RWPE2 (cell line): ENCODE results near the gene POLD2.

Experiments
- ATAC-seq: fragments of 200-7000 bp; cut with Tn5 transposase; 3 replicates; pipeline ENCODE4 v1.9.1; 2021; ENCODE audit warnings: low read depth
- DNase-seq: peaks from one replicate; pipeline ENCODE4 v3.0.0-alpha.2; 2020; ENCODE audit warnings: low spot score
- H3K27ac ChIP-seq: fragments of 450-650 bp; 2 replicates; pipeline ENCODE4 v1.5.1; 2017; ENCODE audit warnings: mild to moderate bottlenecking; ENCODE audit not compliant: poor library complexity, severe bottlenecking
- H3K27me3 ChIP-seq: fragments of 250-450 bp; sonication (Bioruptor Pico); 2 replicates; pipeline ENCODE4 v1.5.1; 2021; ENCODE audit warnings: mild to moderate bottlenecking, moderate library complexity; ENCODE audit not compliant: insufficient read depth, poor library complexity, severe bottlenecking
- H3K36me3 ChIP-seq: fragments of 250-450 bp; sonication (Bioruptor Pico); 2 replicates; pipeline ENCODE4 v1.5.1; 2020; ENCODE audit warnings: low read depth, mild to moderate bottlenecking, moderate library complexity
- H3K4me1 ChIP-seq: fragments of 250-450 bp; sonication (Bioruptor Pico); 2 replicates; pipeline ENCODE4 v1.5.1; 2021; ENCODE audit warnings: mild to moderate bottlenecking, moderate library complexity; ENCODE audit not compliant: insufficient read depth, poor library complexity, severe bottlenecking
- H3K4me3 ChIP-seq: fragments of 250-450 bp; sonication (Bioruptor Pico); 2 replicates; pipeline ENCODE4 v1.5.1; 2021; ENCODE audit warnings: mild to moderate bottlenecking, moderate library complexity; ENCODE audit not compliant: severe bottlenecking
- H3K9me3 ChIP-seq: fragments of 250-450 bp; sonication (Bioruptor Pico); 2 replicates; pipeline ENCODE4 v1.5.1; 2021; ENCODE audit warnings: mild to moderate bottlenecking, moderate library complexity; ENCODE audit not compliant: severe bottlenecking
- TF ChIP-seq, protein P1 (sequence below): fragments of 450-650 bp; IDR thresholded peaks from one replicate; pipeline ENCODE4 v1.5.1; 2017; ENCODE audit warnings: mild to moderate bottlenecking, moderate library complexity; ENCODE audit not compliant: poor library complexity, severe bottlenecking

POLD2 gene

DNA sequence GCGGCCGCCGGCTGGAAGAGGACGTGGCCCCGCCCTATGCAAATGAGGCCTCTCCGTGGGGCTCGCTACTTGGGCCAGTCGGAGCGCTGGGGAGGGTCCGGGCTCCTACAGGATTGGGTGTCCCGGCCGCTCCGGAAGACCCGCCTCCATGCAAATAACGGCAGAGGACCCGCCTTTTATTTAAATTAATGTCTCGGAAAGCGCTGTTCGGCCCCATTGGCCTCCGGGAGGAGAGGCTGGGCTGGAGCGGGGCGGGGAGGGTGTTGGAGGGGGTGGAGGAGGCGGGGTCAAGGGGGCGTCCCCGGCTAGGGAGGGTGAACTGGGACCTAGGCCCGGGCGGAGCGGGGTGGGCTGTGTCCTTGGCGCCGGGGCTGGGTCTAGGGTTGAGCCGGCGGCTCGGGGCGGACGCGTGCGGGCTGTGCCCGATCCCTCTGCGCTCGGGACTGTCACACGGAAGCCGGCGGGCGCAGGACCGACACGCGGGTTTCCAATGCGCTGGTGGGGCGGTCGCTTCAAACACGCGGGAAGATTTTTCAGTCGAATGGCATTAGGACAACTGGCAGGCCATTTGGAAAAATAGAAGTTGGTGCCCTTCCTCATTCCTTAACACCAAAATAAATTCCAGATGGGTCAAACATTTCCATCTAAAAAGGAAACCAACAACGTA is 40.7 kb downstream of the POLD2 start:
- H3K4me1 ChIP-seq = peaks cover 4% of the 10 kb centered on the region
- H3K27ac ChIP-seq = peak overlapping the region; percentile 60
- TF ChIP-seq, protein P1, sequence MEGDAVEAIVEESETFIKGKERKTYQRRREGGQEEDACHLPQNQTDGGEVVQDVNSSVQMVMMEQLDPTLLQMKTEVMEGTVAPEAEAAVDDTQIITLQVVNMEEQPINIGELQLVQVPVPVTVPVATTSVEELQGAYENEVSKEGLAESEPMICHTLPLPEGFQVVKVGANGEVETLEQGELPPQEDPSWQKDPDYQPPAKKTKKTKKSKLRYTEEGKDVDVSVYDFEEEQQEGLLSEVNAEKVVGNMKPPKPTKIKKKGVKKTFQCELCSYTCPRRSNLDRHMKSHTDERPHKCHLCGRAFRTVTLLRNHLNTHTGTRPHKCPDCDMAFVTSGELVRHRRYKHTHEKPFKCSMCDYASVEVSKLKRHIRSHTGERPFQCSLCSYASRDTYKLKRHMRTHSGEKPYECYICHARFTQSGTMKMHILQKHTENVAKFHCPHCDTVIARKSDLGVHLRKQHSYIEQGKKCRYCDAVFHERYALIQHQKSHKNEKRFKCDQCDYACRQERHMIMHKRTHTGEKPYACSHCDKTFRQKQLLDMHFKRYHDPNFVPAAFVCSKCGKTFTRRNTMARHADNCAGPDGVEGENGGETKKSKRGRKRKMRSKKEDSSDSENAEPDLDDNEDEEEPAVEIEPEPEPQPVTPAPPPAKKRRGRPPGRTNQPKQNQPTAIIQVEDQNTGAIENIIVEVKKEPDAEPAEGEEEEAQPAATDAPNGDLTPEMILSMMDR = peak; percentile 17
- H3K4me3 ChIP-seq = peak overlapping the region; percentile 39
- DNase-seq (peak; percentile 99), ATAC-seq (peak; percentile 95)
- no peaks in the 10 kb centered on the region for H3K27me3 ChIP-seq
- H3K36me3 ChIP-seq = peaks cover 28% of the 10 kb centered on the region
- no peaks in the 10 kb centered on the region for H3K9me3 ChIP-seq

DNA sequence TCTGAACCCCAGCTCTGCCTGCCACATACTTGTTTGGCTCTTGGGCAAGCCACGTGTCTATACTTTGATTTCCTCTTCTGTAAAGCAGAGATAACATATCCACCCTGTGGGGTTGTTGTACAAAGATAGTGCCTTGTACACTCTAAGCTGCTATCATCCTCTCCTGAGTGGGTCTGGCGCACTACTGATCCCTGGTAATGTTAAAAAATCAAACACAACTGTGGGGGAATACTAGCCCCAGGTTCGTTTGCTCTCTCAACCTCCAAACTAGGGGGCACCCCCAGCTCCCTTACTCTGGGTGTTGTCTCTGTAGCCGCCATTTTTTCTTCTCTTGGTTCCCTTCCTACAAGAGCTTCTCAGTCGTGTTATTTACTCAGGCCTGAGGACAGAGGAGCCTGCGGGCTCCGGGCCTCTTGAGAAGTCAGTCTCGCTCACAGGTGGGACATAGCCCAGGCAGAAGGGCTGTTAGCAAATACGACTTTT is 42.0 kb downstream of the POLD2 start:
- Histone ChIP-seq H3K4me1 (no peaks in the 10 kb centered on the region), H3K27ac (peak overlapping the region; percentile 60), H3K4me3 (peak overlapping the region; percentile 71), H3K9me3 (no peaks in the 10 kb centered on the region), H3K27me3 (no peaks in the 10 kb centered on the region), H3K36me3 (peaks cover 31% of the 10 kb centered on the region)
- ATAC-seq (no peak), DNase-seq (no peak)
- TF ChIP-seq, protein P1 = no peak

DNA sequence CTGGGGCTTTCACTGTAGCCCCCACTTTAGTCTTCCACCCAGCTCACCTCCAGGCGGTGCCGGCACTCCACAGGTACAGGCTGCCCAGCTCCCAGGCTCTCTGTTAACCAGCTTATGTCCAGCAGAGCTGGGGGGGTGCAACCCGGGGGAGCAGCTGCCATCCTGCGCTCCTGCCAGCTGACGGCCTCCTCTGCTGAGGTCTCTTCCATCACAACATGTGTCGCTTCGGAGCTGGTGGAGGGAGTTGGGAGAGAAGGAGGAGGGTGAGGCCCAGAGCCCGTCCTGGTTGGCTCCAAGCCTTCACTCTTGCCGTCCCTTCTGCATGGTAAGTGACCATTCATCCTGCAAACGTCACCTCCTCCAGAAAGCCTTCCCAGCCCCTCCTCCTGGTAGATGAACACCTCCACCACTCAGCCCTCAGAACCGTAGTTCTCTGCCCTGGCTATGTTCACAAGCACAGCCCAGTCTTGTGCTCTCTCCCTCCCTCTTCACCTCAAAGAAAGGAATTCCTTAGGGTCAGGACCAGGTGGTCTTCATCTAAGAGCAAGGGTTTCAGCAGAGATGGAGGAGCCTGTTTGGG is 42.6 kb downstream of the POLD2 start:
- peak; percentile 42 for DNase-seq
- peak overlapping the region; percentile 71 for H3K4me3 ChIP-seq
- peak overlapping the region; percentile 60 for H3K27ac ChIP-seq
- TF ChIP-seq, protein P1 = no peak
- H3K27me3 ChIP-seq = no peaks in the 10 kb centered on the region
- H3K4me1 ChIP-seq = no peaks in the 10 kb centered on the region
- H3K9me3 ChIP-seq = no peaks in the 10 kb centered on the region
- no peak for ATAC-seq
- peaks cover 36% of the 10 kb centered on the region for H3K36me3 ChIP-seq

DNA sequence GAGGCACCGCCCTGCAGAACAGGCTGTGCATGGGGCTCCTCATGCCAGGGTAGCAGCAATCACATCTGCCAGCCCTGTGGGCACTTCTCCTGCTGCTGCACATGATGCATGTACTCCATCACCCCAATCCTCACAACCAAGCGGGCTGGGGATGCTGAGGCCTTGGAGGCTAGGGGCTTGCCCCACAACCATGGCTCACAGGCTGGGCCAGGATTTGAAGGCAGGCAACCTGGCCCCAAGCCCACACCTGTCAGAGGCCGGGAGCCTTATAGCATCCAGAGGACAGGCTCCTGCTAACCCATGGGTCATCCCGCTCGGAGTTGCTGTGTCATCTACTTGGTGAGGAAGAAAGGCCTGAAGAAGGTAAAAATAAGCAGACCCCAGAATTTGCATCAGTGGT is 43.2 kb downstream of the POLD2 start:
- Histone ChIP-seq H3K9me3 (no peaks in the 10 kb centered on the region), H3K4me1 (no peaks in the 10 kb centered on the region), H3K36me3 (peaks cover 40% of the 10 kb centered on the region), H3K27me3 (no peaks in the 10 kb centered on the region), H3K27ac (no peak overlapping the region), H3K4me3 (no peak overlapping the region)
- DNase-seq = peak; percentile 54
- no peak for ATAC-seq
- TF ChIP-seq, protein P1 = no peak

DNA sequence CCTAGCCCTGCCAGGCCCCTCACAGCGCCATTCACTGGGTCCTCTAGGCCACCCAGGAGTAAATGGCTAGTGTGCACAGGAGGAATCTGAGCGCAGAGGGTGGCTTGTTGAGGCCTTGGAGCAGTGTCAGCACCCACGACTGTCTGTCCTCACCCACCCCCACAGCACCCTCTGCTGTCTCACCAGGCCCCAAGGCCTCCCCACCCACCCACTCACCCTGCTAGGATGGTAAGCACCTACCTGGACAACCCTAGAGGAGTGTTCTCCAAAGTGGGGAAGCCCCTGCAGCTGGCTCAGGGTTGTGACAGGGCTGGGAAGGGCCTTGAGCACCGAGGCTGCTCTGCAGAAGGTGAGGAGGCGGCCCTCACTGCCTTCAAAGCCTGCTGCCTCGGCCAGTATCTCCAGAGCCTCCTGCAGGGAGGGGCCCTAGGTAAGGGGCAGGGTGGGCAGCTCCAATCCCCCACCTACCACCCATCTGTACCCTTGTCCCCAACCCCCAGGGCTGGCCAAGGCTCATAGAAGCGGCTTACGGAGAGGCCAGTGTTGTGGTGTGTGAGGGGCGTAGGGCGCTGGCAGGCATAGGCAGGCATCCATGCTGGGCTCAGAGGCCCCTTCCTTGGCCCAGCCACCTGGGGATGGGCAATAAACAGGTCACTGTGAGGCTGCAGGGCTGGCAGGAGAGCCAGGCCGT is 43.9 kb downstream of the POLD2 start:
- no peaks in the 10 kb centered on the region for H3K9me3 ChIP-seq
- no peak overlapping the region for H3K4me3 ChIP-seq
- H3K27ac ChIP-seq = no peak overlapping the region
- H3K27me3 ChIP-seq = no peaks in the 10 kb centered on the region
- peaks cover 44% of the 10 kb centered on the region for H3K36me3 ChIP-seq
- ATAC-seq (no peak), DNase-seq (no peak)
- TF ChIP-seq, protein P1 = no peak
- no peaks in the 10 kb centered on the region for H3K4me1 ChIP-seq
